H1 (cell line): Measurements from ENCODE around the gene OR10H5. TPM values are rescaled to one million over a fixed set of nuclear protein-coding genes. Genes with fewer than 3 reads are reported as not detected.

Experiments
- polyA plus RNA-seq, 7 experiments: library from polyadenylated mRNA; depleted of rRNA in 3 of 7; stranded (reverse) in 5 of 7; unstranded in 2 of 7; fragments of >200 nt in 5 of 7; fragments of 200-250 nt in 2 of 7; gene quantifications; 1 replicate in 5 of 7; 2 replicates in 1 of 7; 4 replicates in 1 of 7; pipeline versions ENCODE4 v1.2.1 to v1.2.3, GENCODE V29; 2011 to 2013; ENCODE audit warnings: missing spikeins in 2 of 7, mixed read lengths in 2 of 7
- total RNA-seq: library from RNA; stranded (reverse); fragmentation: NEBNext Ultra II Directional; extraction: Animal tissue kit (Norgen Biotek cat#: 25700); gene quantifications from 2 replicates; pipeline ENCODE4 v1.2.1, GENCODE V29; 2021
- TF ChIP-seq, protein P1 (sequence below): IDR thresholded peaks from 2 replicates; pipeline ENCODE4 v1.6.1; 2012; ENCODE audit warnings: inconsistent platforms

OR10H5 gene
- total and polyA plus RNA-seq, 2 of the 8 experiments (the other 6 are each of a cell fraction or from before 2014, with no cell fraction given), result not detected

DNA sequence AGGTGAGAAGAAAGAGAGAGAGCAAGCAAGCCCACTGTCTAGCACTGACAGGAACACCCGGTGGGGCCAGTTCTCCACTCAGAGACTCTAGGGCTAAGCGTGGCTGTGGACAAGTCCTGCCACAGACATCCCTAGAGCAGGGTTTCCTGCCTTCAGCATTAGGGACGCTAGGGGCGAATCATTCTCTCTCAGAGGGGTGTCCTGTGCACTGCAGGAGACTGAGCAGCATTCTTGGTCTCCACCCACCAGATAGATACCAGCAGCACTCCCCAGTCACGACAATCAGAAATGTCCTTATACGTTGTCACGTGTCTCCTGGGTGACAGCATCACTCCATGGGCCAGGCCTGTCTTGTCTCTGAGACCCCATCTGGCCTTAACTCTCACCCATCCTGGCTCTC lies 26.5 kb downstream of the OR10H5 start (continued):
- TF ChIP-seq, protein P1, sequence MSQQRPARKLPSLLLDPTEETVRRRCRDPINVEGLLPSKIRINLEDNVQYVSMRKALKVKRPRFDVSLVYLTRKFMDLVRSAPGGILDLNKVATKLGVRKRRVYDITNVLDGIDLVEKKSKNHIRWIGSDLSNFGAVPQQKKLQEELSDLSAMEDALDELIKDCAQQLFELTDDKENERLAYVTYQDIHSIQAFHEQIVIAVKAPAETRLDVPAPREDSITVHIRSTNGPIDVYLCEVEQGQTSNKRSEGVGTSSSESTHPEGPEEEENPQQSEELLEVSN, result no peak
